ENCODE measurements around the gene PKD2. TPM values are rescaled to one million over a fixed set of nuclear protein-coding genes. Genes with fewer than 3 reads are reported as not detected.

The PKD2 gene
- total RNA-seq, 1 experiment from 2014 or later: 38.4 TPM

DNA sequence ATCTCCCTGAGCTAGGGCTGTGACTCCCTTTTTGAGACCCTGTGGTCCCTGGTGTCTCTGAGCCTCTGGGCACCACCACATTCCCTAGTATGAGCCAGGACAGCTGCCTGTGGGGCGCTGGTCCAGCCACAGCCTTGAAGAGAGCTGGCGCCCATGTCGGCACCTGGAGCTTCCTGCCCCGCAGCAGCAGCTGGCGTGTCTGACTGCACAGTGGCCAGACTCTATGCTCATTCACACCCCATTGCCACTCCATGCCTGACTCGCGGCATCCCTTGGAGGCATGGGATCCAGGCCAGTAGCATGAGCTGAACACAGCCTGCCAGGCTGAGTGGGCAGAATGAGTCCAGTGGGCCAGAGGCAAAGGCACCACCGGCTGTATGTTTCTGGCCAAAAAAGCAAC lies 40.2 kb upstream of the PKD2 start:
- Histone ChIP-seq H2BK120ac (ENCODE audit: low read depth, low read length, poor library complexity, severe bottlenecking) (no peak overlapping the region), H3K23me2 (ENCODE audit: insufficient read length, low read depth, low read length, poor library complexity, severe bottlenecking) (no peaks in the 10 kb centered on the region), H2BK12ac (ENCODE audit: insufficient read length, low read depth, low read length) (no peak overlapping the region), H3K4me2 (ENCODE audit: insufficient read depth, insufficient read length, low read length) (no peak overlapping the region), H2AFZ (ENCODE audit: low read length) (no peak overlapping the region), H2AK5ac (ENCODE audit: insufficient read length, low read length) (no peak overlapping the region), H3K27ac (ENCODE audit: insufficient read length, low read depth, low read length) (no peak overlapping the region), H2BK15ac (ENCODE audit: low read depth, low read length) (no peak overlapping the region), H3T11ph (ENCODE audit: low read length) (no peak overlapping the region), H3K23ac (ENCODE audit: insufficient read length, low read depth, low read length) (no peak overlapping the region), H3K14ac (ENCODE audit: insufficient read depth, low read length) (no peak overlapping the region; the same call in 1 of the 2 replicates), H4K91ac (ENCODE audit: insufficient read length, low read depth, low read length) (no peak overlapping the region), H3K9me3 (ENCODE audit: control insufficient read depth, low read depth, low read length) (no peaks in the 10 kb centered on the region), H4K8ac (replicated peaks; ENCODE audit: insufficient read length, low read depth, low read length) (no peak overlapping the region), H2BK20ac (ENCODE audit: low read depth, low read length, poor library complexity, severe bottlenecking) (no peak overlapping the region), H3K9ac (ENCODE audit: extremely low read depth, insufficient read length, low read length) (no peak overlapping the region), H3K79me2 (ENCODE audit: insufficient read depth, low read length) (no peaks in the 10 kb centered on the region), H3K4me1 (ENCODE audit: insufficient read depth, low read length) (no peaks in the 10 kb centered on the region), H4K20me1 (ENCODE audit: control insufficient read depth, insufficient read depth, insufficient read length) (no peaks in the 10 kb centered on the region), H3K79me1 (ENCODE audit: insufficient read depth, low read depth, low read length, poor library complexity, severe bottlenecking) (no peaks in the 10 kb centered on the region), H3K4ac (ENCODE audit: low read depth, low read length) (no peak overlapping the region), H3K27me3 (ENCODE audit: insufficient read depth, low read length) (no peaks in the 10 kb centered on the region), H3K18ac (ENCODE audit: insufficient read length, low read depth, low read length) (no peak overlapping the region), H3K56ac (ENCODE audit: insufficient read length, low read depth, low read length) (no peak overlapping the region), H4K5ac (ENCODE audit: insufficient read length, low read depth, low read length) (no peak overlapping the region), H2BK5ac (ENCODE audit: insufficient read length, low read length) (no peak overlapping the region)
- peaks cover 3 to 6% of the 10 kb centered on the region in 2 experiments for H3K4me1 Mint-ChIP-seq
- H3K27ac Mint-ChIP-seq: no peak overlapping the region
- DNase-seq: no peak
- H3K9me3 Mint-ChIP-seq: no peaks in the 10 kb centered on the region
- H3K36me3 Mint-ChIP-seq (ENCODE audit: insufficient read depth in 1 of 3, low read depth in 3 of 3): no peaks in the 10 kb centered on the region
- H3K4me3 Mint-ChIP-seq: no peak overlapping the region
- WGBS (ENCODE audit: extremely low coverage, insufficient read length, low lambda C conversion rate): no CpG with 5 or more reads among the region's 8 CpGs
- peaks cover 5% of the 10 kb centered on the region; the same call in 1 of the 2 replicates for H3K27me3 Mint-ChIP-seq (ENCODE audit: low read depth)
- TF ChIP-seq, protein P1, sequence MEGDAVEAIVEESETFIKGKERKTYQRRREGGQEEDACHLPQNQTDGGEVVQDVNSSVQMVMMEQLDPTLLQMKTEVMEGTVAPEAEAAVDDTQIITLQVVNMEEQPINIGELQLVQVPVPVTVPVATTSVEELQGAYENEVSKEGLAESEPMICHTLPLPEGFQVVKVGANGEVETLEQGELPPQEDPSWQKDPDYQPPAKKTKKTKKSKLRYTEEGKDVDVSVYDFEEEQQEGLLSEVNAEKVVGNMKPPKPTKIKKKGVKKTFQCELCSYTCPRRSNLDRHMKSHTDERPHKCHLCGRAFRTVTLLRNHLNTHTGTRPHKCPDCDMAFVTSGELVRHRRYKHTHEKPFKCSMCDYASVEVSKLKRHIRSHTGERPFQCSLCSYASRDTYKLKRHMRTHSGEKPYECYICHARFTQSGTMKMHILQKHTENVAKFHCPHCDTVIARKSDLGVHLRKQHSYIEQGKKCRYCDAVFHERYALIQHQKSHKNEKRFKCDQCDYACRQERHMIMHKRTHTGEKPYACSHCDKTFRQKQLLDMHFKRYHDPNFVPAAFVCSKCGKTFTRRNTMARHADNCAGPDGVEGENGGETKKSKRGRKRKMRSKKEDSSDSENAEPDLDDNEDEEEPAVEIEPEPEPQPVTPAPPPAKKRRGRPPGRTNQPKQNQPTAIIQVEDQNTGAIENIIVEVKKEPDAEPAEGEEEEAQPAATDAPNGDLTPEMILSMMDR (conservative IDR thresholded peaks at IDR 0.05): no peak
